ENCODE measurements around the gene RNF113A.

DNA sequence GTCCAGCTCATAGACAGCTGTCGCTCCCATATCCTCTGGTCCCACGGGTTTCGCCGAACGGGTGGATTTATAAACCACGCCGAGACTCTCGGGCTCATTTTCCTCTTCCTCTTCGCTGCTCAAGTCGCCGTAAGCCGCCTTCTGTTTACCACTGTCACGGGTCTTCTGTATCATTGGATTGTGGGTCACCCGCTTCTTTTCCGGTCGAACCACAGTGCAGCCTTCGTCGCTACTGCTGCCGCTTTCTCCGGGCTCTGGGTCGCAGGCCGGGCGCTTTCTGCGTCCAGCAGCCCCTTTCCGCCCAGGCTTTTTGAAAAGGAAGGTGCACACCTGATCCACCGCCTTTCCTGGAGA lies 311 bp downstream of the RNF113A start:
- TF ChIP-seq, protein P1, sequence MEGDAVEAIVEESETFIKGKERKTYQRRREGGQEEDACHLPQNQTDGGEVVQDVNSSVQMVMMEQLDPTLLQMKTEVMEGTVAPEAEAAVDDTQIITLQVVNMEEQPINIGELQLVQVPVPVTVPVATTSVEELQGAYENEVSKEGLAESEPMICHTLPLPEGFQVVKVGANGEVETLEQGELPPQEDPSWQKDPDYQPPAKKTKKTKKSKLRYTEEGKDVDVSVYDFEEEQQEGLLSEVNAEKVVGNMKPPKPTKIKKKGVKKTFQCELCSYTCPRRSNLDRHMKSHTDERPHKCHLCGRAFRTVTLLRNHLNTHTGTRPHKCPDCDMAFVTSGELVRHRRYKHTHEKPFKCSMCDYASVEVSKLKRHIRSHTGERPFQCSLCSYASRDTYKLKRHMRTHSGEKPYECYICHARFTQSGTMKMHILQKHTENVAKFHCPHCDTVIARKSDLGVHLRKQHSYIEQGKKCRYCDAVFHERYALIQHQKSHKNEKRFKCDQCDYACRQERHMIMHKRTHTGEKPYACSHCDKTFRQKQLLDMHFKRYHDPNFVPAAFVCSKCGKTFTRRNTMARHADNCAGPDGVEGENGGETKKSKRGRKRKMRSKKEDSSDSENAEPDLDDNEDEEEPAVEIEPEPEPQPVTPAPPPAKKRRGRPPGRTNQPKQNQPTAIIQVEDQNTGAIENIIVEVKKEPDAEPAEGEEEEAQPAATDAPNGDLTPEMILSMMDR (IDR thresholded peaks at IDR 0.05 in 8 of 11, conservative IDR thresholded peaks at IDR 0.05 in 3 of 11) = no peak
- no peak for TF ChIP-seq POLR2A (IDR thresholded peaks at IDR 0.05)
